Measurements from ENCODE around the gene JOSD2. TPM values are rescaled to one million over a fixed set of nuclear protein-coding genes. Genes with fewer than 3 reads are reported as not detected.

The JOSD2 gene
- total RNA-seq, 1 donor from 2014 or later, result 28.6 TPM

DNA sequence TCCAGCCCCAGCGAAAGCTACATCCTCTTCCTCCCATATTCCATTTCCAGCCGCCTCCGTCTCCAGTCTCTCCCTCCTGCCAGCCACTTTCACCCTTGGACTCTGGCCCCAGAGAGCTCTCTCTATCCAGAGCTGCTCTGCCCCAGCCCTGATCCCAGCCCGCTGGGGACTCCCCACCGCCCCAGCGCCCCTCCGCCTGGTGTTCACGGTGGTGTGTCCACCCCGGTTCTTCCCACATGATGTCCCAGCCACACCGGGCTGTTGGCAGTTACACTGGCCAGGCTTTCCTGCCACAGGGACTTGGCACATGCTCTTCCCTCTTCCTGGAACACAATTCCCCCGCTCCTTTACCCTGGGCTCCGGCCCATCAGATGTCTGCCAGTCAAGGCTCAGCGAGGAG, 46.0 kb downstream of the JOSD2 start:
- H3K36me3 ChIP-seq, result no peaks in the 10 kb centered on the region
- H3K9me3 ChIP-seq (replicated peaks), result no peaks in the 10 kb centered on the region
- no peaks in the 10 kb centered on the region for H3K4me1 ChIP-seq
- H3K27ac ChIP-seq (replicated peaks), result no peak overlapping the region
- TF ChIP-seq, protein P1, sequence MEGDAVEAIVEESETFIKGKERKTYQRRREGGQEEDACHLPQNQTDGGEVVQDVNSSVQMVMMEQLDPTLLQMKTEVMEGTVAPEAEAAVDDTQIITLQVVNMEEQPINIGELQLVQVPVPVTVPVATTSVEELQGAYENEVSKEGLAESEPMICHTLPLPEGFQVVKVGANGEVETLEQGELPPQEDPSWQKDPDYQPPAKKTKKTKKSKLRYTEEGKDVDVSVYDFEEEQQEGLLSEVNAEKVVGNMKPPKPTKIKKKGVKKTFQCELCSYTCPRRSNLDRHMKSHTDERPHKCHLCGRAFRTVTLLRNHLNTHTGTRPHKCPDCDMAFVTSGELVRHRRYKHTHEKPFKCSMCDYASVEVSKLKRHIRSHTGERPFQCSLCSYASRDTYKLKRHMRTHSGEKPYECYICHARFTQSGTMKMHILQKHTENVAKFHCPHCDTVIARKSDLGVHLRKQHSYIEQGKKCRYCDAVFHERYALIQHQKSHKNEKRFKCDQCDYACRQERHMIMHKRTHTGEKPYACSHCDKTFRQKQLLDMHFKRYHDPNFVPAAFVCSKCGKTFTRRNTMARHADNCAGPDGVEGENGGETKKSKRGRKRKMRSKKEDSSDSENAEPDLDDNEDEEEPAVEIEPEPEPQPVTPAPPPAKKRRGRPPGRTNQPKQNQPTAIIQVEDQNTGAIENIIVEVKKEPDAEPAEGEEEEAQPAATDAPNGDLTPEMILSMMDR (IDR thresholded peaks at IDR 0.05; ENCODE audit: borderline replicate concordance), result no peak
- intact Hi-C loops (cut with micrococcal nuclease), result loop anchor here (5.0 kb wide), 1 partner anchor 98 kb away; the partner anchor contains the start of gene NAPSA
- peaks cover 62% of the 10 kb centered on the region for H3K27me3 ChIP-seq (ENCODE audit: low read depth)
- H3K4me3 ChIP-seq, result no peak overlapping the region
- no peak for DNase-seq

DNA sequence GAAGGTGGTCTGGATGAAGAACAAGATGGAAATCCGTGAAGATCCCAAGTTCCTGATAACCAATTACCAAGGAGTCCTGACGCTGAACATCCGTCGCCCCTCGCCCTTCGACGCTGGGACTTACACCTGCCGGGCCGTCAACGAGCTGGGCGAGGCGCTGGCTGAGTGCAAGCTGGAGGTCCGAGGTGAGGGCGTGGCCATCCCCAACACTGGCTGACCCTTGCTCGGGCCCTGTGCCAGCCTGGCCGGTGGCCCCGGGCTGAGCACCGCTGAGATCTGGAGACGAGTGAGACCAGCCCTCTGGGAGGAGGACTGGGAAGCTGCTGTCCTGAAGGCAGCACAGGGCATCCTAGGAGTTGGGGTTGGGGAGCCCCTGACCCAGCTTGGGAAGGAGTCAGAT, 46.6 kb downstream of the JOSD2 start:
- Histone ChIP-seq H3K27me3 (ENCODE audit: low read depth) (peaks cover 68% of the 10 kb centered on the region), H3K27ac (replicated peaks) (no peak overlapping the region), H3K9me3 (replicated peaks) (no peaks in the 10 kb centered on the region), H3K4me3 (no peak overlapping the region), H3K4me1 (no peaks in the 10 kb centered on the region), H3K36me3 (no peaks in the 10 kb centered on the region)
- no peak for DNase-seq
- intact Hi-C loops (cut with micrococcal nuclease), result loop anchor here (5.0 kb wide), 1 partner anchor 97 kb away; the partner anchor contains the start of gene NAPSA
- TF ChIP-seq, protein P1 (IDR thresholded peaks at IDR 0.05; ENCODE audit: borderline replicate concordance), result no peak

DNA sequence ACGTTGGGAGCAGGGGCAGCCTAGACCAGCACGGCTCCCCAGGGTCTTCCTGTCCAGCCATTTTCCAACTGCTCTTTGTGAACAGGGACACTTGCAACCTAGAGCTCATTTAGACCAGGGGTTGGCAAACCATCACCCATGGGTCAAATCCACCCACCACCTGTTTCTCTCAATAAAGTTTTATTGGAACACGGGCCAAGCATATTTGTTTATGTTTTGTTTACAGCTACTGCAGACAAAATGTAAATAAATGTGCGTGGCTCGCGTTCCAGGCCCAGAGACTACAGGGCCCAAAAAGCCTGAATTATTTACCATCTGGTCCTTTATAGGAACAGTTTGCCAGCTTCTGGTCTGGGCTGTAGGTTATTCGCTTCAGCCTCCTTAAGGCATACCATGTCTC, 48.0 kb downstream of the JOSD2 start:
- Histone ChIP-seq H3K36me3 (no peaks in the 10 kb centered on the region), H3K4me3 (no peak overlapping the region), H3K27me3 (ENCODE audit: low read depth) (peaks cover 73% of the 10 kb centered on the region), H3K4me1 (no peaks in the 10 kb centered on the region), H3K27ac (replicated peaks) (no peak overlapping the region), H3K9me3 (replicated peaks) (no peaks in the 10 kb centered on the region)
- intact Hi-C loops (cut with micrococcal nuclease), result loop anchor here (5.0 kb wide), 1 partner anchor 96 kb away; the partner anchor contains the start of gene NAPSA
- DNase-seq, result no peak
- TF ChIP-seq, protein P1 (IDR thresholded peaks at IDR 0.05; ENCODE audit: borderline replicate concordance), result no peak

DNA sequence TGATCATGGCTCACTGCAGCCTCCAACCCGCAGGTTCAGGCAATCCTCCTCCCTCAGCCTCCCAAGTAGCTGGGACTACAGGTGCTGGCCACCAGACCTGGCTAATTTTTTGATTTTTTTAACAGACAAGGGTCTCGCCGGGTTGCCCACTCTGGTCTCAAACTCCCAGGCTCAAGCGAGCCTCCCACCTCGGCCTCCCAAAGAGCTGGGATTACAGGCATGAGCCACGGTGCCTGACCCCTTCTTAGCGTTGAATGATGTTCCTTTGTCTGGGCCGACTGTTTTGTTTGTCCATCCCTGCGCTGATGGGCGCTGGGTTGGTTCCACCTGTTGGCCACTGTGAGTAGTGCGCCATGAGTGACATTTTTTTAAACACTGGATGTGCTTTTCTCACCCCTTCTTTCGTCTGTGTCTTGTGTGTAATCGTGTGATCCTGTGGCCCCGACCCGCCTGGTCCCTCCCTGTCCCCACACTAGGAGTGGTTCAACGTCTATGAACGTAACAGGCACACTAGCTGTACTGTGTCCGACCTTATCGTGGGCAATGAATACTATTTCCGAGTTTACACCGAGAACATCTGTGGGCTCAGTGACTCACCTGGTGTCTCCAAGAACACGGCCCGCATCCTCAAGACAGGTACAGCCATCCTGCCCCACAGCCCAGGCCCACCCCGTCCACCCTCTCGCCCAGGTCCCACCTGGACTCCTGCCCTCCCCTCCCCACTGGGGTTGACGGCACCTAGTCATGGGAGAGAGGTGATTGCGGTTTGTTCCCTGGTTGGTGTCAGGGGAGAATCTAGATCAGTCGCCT, 49.7 kb downstream of the JOSD2 start:
- intact Hi-C loops (cut with micrococcal nuclease), result loop anchor here (5.0 kb wide), 1 partner anchor 94 kb away; the partner anchor contains the start of gene NAPSA
- TF ChIP-seq, protein P1 (IDR thresholded peaks at IDR 0.05; ENCODE audit: borderline replicate concordance), result peak; percentile 85
- H3K27me3 ChIP-seq (ENCODE audit: low read depth), result peaks cover 83% of the 10 kb centered on the region
- H3K4me1 ChIP-seq, result no peaks in the 10 kb centered on the region
- peak; percentile 36 for DNase-seq
- no peak overlapping the region for H3K27ac ChIP-seq (replicated peaks)
- H3K36me3 ChIP-seq, result no peaks in the 10 kb centered on the region
- no peaks in the 10 kb centered on the region for H3K9me3 ChIP-seq (replicated peaks)
- no peak overlapping the region for H3K4me3 ChIP-seq

DNA sequence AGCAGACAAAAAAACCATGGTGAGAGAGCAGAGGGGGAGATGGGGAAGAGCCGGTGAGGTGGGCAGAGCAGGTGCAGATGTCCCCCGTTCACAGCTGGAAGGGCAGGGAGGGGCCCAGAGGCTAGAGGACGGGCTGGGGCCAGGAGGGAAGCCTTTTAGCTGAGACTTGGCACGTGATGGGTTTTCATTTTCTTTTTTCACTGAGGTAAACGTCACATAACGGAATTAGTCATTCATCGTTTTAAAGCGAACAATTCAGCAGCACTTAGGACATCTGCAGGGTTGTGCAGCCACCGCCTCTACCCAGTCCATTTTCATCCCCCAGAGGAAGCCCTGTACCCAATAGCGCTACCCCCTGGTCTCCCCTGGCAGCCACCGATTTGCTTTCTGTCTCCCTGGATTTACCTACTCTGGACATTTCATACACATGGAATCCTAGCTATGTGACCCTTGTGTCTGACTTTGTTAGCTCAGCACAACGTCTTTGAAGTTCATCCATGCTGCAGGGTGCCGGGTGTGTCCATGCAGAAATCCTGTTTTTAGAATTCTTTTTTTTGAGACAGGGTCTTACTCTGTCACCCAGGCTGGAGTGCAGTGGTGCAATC, 50.7 kb downstream of the JOSD2 start:
- Histone ChIP-seq H3K27me3 (ENCODE audit: low read depth) (peaks cover 82% of the 10 kb centered on the region), H3K27ac (replicated peaks) (no peak overlapping the region), H3K4me1 (no peaks in the 10 kb centered on the region), H3K36me3 (no peaks in the 10 kb centered on the region), H3K9me3 (replicated peaks) (no peaks in the 10 kb centered on the region), H3K4me3 (no peak overlapping the region)
- DNase-seq, result no peak
- TF ChIP-seq, protein P1 (IDR thresholded peaks at IDR 0.05; ENCODE audit: borderline replicate concordance), result no peak
- intact Hi-C loops (cut with micrococcal nuclease), result loop anchor here (5.0 kb wide), 1 partner anchor 93 kb away; the partner anchor contains the start of gene NAPSA
